ENCODE results near the gene EIPR1. TPM values are rescaled to one million over a fixed set of nuclear protein-coding genes. Genes with fewer than 3 reads are reported as not detected.

EIPR1 gene
- polyA plus RNA-seq, 1 donor (not counting 4 experiments of a cell fraction or from before 2014, with no cell fraction given): 44.3 TPM

DNA sequence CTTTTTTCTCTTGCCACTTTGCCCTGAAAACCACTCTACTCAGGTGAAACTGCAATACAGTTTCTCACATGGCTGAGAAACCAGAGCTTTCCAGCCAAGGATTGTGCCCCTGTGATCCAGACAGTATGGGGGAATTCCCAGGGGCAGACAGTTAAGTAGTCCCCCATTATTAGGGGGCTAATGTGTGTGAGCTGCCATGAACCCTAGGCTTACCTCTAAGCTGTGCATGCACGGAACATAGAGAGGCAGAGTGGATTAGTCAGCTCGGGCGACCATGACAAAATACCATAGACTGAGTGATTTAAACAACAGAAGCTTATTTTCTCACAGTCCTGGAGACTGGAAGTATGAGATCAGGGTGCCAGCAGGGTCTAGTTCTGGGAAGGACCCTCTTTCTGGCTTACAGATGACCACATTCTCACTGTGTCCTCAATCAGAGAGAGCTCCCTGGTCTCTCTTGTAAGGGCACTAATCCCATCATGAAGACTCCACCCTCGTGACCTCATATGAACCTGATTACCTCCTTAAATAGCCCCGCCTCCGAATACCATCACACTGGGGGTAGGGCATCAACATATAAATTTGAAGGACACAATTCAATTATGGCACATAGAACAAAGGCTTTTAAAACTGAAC lies 215.1 kb downstream of the EIPR1 start:
- TF ChIP-seq, protein P1, sequence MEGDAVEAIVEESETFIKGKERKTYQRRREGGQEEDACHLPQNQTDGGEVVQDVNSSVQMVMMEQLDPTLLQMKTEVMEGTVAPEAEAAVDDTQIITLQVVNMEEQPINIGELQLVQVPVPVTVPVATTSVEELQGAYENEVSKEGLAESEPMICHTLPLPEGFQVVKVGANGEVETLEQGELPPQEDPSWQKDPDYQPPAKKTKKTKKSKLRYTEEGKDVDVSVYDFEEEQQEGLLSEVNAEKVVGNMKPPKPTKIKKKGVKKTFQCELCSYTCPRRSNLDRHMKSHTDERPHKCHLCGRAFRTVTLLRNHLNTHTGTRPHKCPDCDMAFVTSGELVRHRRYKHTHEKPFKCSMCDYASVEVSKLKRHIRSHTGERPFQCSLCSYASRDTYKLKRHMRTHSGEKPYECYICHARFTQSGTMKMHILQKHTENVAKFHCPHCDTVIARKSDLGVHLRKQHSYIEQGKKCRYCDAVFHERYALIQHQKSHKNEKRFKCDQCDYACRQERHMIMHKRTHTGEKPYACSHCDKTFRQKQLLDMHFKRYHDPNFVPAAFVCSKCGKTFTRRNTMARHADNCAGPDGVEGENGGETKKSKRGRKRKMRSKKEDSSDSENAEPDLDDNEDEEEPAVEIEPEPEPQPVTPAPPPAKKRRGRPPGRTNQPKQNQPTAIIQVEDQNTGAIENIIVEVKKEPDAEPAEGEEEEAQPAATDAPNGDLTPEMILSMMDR (optimal IDR thresholded peaks at IDR 0.05 in 1 of 3, IDR thresholded peaks at IDR 0.05 in 1 of 3, conservative IDR thresholded peaks at IDR 0.05 in 1 of 3; ENCODE audit: extremely low read depth in 1 of 3, insufficient read depth in 2 of 3, low read length in 3 of 3): no peak
- no peak for TF ChIP-seq EZH2 (IDR thresholded peaks at IDR 0.05; ENCODE audit: low read length)
- Histone ChIP-seq H3K4me2 (ENCODE audit: control insufficient read depth, extremely low read depth, insufficient read depth, low read depth, low read length) (no peak overlapping the region), H3K9ac (ENCODE audit: control insufficient read depth, extremely low read depth, insufficient read depth, low read length) (no peak overlapping the region), H3K27ac (ENCODE audit: control insufficient read depth, insufficient read depth, low read length) (no peak overlapping the region), H3K9me3 (ENCODE audit: control insufficient read depth, low read depth, low read length) (no peaks in the 10 kb centered on the region), H2AFZ (ENCODE audit: control insufficient read depth, low read length) (no peak overlapping the region), H3K4me3 (ENCODE audit: control insufficient read depth in 2 of 3, extremely low read depth in 1 of 3, insufficient read depth in 2 of 3, low read depth in 1 of 3, low read length in 3 of 3) (no peak overlapping the region), H3K4me1 (ENCODE audit: control insufficient read depth, extremely low read depth, insufficient read depth, low read length) (no peaks in the 10 kb centered on the region), H3K27me3 (ENCODE audit: control insufficient read depth, extremely low read depth, insufficient read depth, low read length) (no peaks in the 10 kb centered on the region), H3K79me2 (ENCODE audit: control insufficient read depth, insufficient read depth, low read length) (no peaks in the 10 kb centered on the region), H4K20me1 (ENCODE audit: control insufficient read depth, extremely low read depth, insufficient read depth, low read length) (no peaks in the 10 kb centered on the region), H3K36me3 (ENCODE audit: control insufficient read depth in 2 of 2, extremely low read depth in 1 of 2, insufficient read depth in 2 of 2, low read length in 2 of 2) (no peaks in the 10 kb centered on the region), H3K9me1 (ENCODE audit: control insufficient read depth, extremely low read depth, insufficient read depth, low read length) (no peaks in the 10 kb centered on the region)
- no peak for FAIRE-seq
- dilution Hi-C loops (cut with MboI; ENCODE audit: extremely low pct_ligation_motif_present, low sequenced_read_pairs): no loop called here
- no peak for DNase-seq (ENCODE audit: low read depth, low spot score)

DNA sequence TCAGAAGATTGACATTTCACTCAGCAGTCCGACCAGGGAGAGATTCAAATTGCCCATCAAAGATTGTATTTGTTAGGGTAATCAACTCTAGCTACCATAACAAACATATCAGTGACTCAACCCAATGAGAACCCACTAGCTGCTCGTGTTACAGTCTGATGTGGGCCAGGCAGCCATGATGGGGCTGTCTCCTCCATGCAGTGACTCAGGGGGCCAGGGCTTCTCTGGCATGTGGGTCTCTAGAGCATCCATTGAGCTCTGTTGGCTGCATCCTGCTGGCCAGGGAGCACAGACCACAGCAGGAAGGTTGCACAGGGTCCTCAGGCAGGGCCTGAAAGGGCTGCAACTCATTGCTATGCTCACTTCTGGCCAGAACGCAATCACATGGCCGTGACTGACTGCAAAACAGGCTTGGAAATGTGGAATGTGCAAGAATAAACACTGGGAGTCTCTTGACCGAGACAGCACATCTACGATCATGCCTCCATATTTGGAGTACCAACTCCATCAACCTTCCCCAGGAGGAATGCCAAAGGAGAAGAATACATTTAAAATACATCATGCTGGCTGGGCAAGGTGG lies 216.8 kb downstream of the EIPR1 start:
- Histone ChIP-seq H3K4me3 (ENCODE audit: control insufficient read depth in 2 of 3, extremely low read depth in 1 of 3, insufficient read depth in 2 of 3, low read depth in 1 of 3, low read length in 3 of 3) (no peak overlapping the region), H3K4me1 (ENCODE audit: control insufficient read depth, extremely low read depth, insufficient read depth, low read length) (no peaks in the 10 kb centered on the region), H3K4me2 (ENCODE audit: control insufficient read depth, extremely low read depth, insufficient read depth, low read depth, low read length) (no peak overlapping the region), H3K9me3 (ENCODE audit: control insufficient read depth, low read depth, low read length) (no peaks in the 10 kb centered on the region), H3K9ac (ENCODE audit: control insufficient read depth, extremely low read depth, insufficient read depth, low read length) (no peak overlapping the region), H3K9me1 (ENCODE audit: control insufficient read depth, extremely low read depth, insufficient read depth, low read length) (no peaks in the 10 kb centered on the region), H3K36me3 (ENCODE audit: control insufficient read depth in 2 of 2, extremely low read depth in 1 of 2, insufficient read depth in 2 of 2, low read length in 2 of 2) (no peaks in the 10 kb centered on the region), H3K79me2 (ENCODE audit: control insufficient read depth, insufficient read depth, low read length) (no peaks in the 10 kb centered on the region), H3K27ac (ENCODE audit: control insufficient read depth, insufficient read depth, low read length) (no peak overlapping the region), H3K27me3 (ENCODE audit: control insufficient read depth, extremely low read depth, insufficient read depth, low read length) (no peaks in the 10 kb centered on the region), H4K20me1 (ENCODE audit: control insufficient read depth, extremely low read depth, insufficient read depth, low read length) (no peaks in the 10 kb centered on the region), H2AFZ (ENCODE audit: control insufficient read depth, low read length) (no peak overlapping the region)
- dilution Hi-C loops (cut with MboI; ENCODE audit: extremely low pct_ligation_motif_present, low sequenced_read_pairs): no loop called here
- DNase-seq (ENCODE audit: low read depth, low spot score) (no peak), FAIRE-seq (no peak)
- no peak for TF ChIP-seq EZH2 (IDR thresholded peaks at IDR 0.05; ENCODE audit: low read length)
- TF ChIP-seq, protein P1 (optimal IDR thresholded peaks at IDR 0.05 in 1 of 3, IDR thresholded peaks at IDR 0.05 in 1 of 3, conservative IDR thresholded peaks at IDR 0.05 in 1 of 3; ENCODE audit: extremely low read depth in 1 of 3, insufficient read depth in 2 of 3, low read length in 3 of 3): no peak
